RWPE2 (cell line): Measurements from ENCODE around the gene DCXR.

Experiments used
- ATAC-seq: fragments of 200-7000 bp; cut with Tn5 transposase; 3 replicates; pipeline ENCODE4 v1.9.1; 2021; ENCODE audit warnings: low read depth
- DNase-seq: peaks from one replicate; pipeline ENCODE4 v3.0.0-alpha.2; 2020; ENCODE audit warnings: low spot score
- H3K27ac ChIP-seq: fragments of 450-650 bp; 2 replicates; pipeline ENCODE4 v1.5.1; 2017; ENCODE audit warnings: mild to moderate bottlenecking; ENCODE audit not compliant: poor library complexity, severe bottlenecking
- H3K27me3 ChIP-seq: fragments of 250-450 bp; sonication (Bioruptor Pico); 2 replicates; pipeline ENCODE4 v1.5.1; 2021; ENCODE audit warnings: mild to moderate bottlenecking, moderate library complexity; ENCODE audit not compliant: insufficient read depth, poor library complexity, severe bottlenecking
- H3K36me3 ChIP-seq: fragments of 250-450 bp; sonication (Bioruptor Pico); 2 replicates; pipeline ENCODE4 v1.5.1; 2020; ENCODE audit warnings: low read depth, mild to moderate bottlenecking, moderate library complexity
- H3K4me1 ChIP-seq: fragments of 250-450 bp; sonication (Bioruptor Pico); 2 replicates; pipeline ENCODE4 v1.5.1; 2021; ENCODE audit warnings: mild to moderate bottlenecking, moderate library complexity; ENCODE audit not compliant: insufficient read depth, poor library complexity, severe bottlenecking
- H3K4me3 ChIP-seq: fragments of 250-450 bp; sonication (Bioruptor Pico); 2 replicates; pipeline ENCODE4 v1.5.1; 2021; ENCODE audit warnings: mild to moderate bottlenecking, moderate library complexity; ENCODE audit not compliant: severe bottlenecking
- H3K9me3 ChIP-seq: fragments of 250-450 bp; sonication (Bioruptor Pico); 2 replicates; pipeline ENCODE4 v1.5.1; 2021; ENCODE audit warnings: mild to moderate bottlenecking, moderate library complexity; ENCODE audit not compliant: severe bottlenecking
- TF ChIP-seq, protein P1 (sequence below): fragments of 450-650 bp; IDR thresholded peaks from one replicate; pipeline ENCODE4 v1.5.1; 2017; ENCODE audit warnings: mild to moderate bottlenecking, moderate library complexity; ENCODE audit not compliant: poor library complexity, severe bottlenecking

Gene DCXR

GRCh38 chr17:82061047-82061925 is 23.8 kb upstream of the DCXR start:
- H3K9me3 ChIP-seq, result no peaks in the 10 kb centered on the region
- H3K27ac ChIP-seq, result no peak overlapping the region
- ATAC-seq (no peak), DNase-seq (no peak)
- TF ChIP-seq, protein P1, sequence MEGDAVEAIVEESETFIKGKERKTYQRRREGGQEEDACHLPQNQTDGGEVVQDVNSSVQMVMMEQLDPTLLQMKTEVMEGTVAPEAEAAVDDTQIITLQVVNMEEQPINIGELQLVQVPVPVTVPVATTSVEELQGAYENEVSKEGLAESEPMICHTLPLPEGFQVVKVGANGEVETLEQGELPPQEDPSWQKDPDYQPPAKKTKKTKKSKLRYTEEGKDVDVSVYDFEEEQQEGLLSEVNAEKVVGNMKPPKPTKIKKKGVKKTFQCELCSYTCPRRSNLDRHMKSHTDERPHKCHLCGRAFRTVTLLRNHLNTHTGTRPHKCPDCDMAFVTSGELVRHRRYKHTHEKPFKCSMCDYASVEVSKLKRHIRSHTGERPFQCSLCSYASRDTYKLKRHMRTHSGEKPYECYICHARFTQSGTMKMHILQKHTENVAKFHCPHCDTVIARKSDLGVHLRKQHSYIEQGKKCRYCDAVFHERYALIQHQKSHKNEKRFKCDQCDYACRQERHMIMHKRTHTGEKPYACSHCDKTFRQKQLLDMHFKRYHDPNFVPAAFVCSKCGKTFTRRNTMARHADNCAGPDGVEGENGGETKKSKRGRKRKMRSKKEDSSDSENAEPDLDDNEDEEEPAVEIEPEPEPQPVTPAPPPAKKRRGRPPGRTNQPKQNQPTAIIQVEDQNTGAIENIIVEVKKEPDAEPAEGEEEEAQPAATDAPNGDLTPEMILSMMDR, result no peak
- H3K4me3 ChIP-seq, result no peak overlapping the region
- peaks cover 80% of the 10 kb centered on the region for H3K36me3 ChIP-seq
- no peaks in the 10 kb centered on the region for H3K4me1 ChIP-seq
- H3K27me3 ChIP-seq, result no peaks in the 10 kb centered on the region

- no peaks in the 10 kb centered on the region for H3K27me3 ChIP-seq
- H3K4me3 ChIP-seq, result no peak overlapping the region
- no peak for ATAC-seq
- no peak for DNase-seq
- TF ChIP-seq, protein P1, result no peak
- H3K27ac ChIP-seq, result no peak overlapping the region
- no peaks in the 10 kb centered on the region for H3K9me3 ChIP-seq
- peaks cover 85% of the 10 kb centered on the region for H3K36me3 ChIP-seq
- H3K4me1 ChIP-seq, result no peaks in the 10 kb centered on the region
These were observed 23.1 kb upstream of the DCXR start for GRCh38 chr17:82060614-82061013.

DNA sequence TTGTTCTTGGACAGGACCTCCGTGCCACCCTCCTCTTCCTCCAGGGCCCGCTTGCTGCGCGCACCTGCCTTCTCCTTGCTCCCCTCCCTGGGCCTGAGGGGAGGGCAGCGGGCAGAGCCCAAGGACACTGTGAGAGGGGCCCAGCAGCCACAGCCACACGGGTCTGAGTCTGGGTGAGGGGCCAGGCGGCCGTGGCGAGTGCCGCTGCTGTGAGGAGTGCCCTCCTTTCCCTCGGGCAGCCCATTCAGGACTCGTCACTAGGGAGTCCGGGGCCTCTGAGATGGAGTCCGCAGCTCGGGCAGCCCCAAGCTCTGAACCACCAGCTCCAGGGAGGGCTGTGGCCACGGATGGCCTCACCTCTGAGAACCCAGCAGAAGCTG is 22.5 kb upstream of the DCXR start:
- no peaks in the 10 kb centered on the region for H3K27me3 ChIP-seq
- H3K27ac ChIP-seq, result no peak overlapping the region
- peaks cover 89% of the 10 kb centered on the region for H3K36me3 ChIP-seq
- TF ChIP-seq, protein P1, result no peak
- DNase-seq, result no peak
- H3K4me1 ChIP-seq, result no peaks in the 10 kb centered on the region
- ATAC-seq, result no peak
- H3K9me3 ChIP-seq, result no peaks in the 10 kb centered on the region
- no peak overlapping the region for H3K4me3 ChIP-seq

GRCh38 chr17:82059272-82060000 is 21.9 kb upstream of the DCXR start:
- TF ChIP-seq, protein P1, result no peak
- Histone ChIP-seq H3K27ac (no peak overlapping the region), H3K4me3 (no peak overlapping the region), H3K36me3 (peaks cover 93% of the 10 kb centered on the region), H3K9me3 (no peaks in the 10 kb centered on the region), H3K4me1 (no peaks in the 10 kb centered on the region), H3K27me3 (no peaks in the 10 kb centered on the region)
- ATAC-seq, result 0 out of 3 replicates have a peak, but pooled peaks have one; percentile 1
- DNase-seq, result peak; percentile 68
